Fibroblast of peridontal ligament (primary cell): ENCODE data around the gene TTC1.
A peak's percentile ranks its signal among the peaks of the same experiment; 100 is the strongest.
"Not testable (repeated sequence)": the region's sequence is repeated elsewhere in the genome, so short reads cannot be mapped to it uniquely, and the experiment has no call there.

Experiments used
- DNase-seq: peaks from one replicate; pipeline ENCODE4 v3.0.0-alpha.2; 2010; ENCODE audit errors: extremely low read depth

TTC1 gene

DNA sequence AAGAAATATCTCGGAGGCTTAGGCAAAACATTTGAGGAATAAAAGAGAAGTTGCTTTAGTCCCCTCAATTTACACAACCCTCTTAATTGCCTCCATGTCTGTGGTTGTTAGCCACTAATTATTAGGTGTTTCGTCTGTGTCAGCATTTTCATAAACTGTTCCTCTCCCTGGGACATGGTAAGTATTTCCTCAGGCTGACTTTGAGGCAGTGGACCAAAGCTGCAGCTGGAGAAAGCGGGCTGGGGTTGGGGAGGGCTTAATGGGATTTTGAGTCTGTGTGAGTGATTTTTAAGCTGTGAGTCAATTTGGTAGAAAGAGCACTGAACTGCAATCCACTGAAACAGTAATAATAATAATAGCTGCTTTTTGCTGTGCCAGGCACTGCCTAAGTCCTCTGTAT is 13.0 kb upstream of the TTC1 start:
- DNase-seq = no peak

DNA sequence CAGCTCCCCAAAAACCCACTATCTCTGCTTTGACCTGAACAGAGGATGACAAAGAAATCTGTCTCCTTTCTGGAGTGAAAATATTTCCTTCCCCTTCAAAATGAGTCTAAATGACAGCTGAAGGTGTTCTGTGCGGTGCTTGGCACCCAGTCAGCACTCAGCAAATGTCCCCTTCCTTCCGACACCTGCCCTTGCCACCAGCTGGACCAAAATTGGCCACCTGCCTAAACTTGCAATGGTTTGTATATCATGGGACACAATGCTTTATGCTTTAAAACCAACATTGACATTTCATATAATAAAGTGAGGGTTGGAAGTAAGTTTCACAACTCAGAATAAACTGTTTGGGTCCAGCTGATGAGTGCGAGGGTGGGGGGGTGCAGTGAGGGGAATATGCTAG is 7.5 kb upstream of the TTC1 start:
- no peak for DNase-seq

DNA sequence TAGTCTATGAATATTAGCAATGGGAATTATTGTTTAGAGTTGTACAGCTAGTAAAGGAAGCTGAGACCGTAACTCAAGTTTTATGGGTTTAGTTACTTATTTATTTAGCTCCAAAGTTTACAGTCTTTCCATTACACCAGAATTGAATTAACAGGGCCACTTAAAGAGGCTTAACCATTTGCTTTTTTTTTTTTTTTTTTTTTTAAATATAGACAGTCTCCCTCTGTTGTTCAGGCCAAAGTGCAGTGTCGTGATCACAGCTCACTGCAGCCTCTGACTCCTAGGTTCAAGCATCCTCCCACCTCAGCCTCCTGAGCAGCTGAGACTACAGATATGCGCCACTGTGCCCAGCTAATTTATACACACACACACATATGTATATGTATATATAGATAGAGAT is 1.4 kb upstream of the TTC1 start:
- no peak for DNase-seq

DNA sequence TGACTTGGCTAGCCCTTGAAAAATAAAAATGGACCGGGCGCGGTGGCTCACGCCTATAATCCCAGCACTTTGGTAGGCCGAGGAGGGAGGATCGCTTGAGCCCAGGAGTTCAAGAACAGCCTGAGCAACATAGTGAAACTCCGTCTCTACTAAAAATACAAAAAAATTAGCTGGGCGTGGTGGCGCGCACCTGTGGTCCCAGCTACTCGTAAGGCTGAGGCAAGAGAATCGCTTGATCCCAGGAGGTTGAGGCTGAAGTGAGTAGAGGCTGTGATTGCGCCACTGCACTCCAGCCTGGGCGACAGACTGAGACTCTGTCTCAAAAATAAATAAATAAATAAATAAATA is 436 bp upstream of the TTC1 start:
- DNase-seq = not testable (repeated sequence)

DNA sequence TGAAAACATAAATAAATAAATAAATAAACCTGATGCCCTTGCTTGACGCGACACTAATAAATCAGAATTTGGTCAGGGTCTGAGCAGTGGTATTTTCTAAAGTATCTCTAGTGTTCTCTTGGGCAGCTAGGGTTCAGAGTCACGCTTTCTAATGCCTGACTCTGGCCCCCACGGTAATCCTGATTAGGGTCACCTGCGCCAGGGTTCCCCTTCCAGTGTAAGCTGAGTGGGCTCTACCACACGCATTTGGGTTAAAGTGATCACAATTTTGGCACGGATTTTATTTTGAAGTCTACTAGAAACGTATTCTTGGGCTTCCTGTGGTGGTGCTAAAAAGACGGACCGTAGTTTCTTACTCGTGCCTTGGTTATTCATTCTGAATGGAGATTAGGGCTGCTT is 651 bp downstream of the TTC1 start:
- no peak for DNase-seq

DNA sequence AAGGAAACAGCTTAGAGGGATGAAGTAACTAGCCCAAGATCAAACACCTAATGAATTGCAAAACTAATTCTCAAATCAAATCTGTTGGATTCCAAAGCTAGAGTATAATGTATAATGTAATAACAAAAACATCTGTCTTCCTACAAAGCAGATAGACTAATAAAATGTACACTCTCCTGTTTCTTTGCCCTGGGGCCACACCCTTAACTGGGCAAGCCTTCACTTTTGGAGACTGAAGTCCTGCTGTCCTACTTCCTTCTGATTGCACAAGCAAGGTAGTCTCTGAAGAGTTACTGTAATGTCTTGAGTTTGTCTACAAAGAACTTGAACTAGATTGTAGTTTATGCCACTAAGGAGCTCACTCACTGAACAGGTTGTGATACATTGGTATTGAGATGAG is 2.5 kb downstream of the TTC1 start:
- DNase-seq = no peak

DNA sequence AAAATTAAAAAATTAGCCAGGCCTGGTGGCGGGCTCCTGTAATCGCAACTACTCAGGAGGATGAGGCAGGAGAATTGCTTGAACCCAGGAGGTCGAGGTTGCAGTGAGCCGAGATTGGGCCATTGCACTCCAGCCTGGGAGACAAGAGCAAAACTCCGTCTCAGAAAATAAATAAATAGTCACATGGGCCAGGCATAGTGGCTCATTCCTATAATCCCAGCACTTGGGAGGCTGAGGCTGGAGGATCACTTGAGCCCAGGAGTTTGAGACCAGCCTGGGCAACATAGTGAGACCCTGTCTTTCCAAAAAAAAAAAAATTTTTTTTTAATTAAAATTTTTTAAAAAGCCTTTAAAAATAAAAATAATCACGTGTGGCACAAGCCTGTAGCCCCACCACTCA is 5.3 kb downstream of the TTC1 start:
- not testable (repeated sequence) for DNase-seq

DNA sequence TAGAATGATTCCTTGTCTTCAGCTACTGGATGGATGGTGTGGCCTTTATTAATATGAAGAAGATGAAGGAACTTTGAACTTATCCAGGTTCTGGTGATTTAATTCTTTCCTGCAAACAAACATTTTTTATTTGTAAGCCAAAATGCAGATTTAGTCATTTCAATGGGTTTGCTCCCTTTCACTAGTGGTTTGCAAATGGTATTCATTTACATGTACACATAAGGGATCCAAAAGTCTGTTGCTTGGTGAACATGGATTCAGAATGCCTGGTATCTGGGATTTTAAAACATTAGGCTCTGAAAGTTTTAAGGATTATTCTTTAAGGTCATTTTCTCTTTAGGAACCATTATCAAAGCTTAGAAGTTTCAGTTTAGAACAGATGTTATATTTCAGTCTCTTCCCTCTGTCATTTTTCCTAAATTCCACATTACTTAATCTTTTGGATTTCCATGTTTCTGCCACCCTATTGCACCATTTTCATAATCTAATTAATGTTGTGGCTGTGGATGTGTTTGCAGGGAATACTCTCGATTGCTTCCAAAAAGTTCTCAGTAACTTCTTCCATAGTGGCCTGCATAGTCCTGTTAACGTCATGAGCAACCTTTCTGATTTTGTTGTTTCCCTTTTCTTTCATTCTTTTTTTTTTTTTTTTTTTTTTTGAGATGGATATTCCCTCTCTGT is 10.1 kb downstream of the TTC1 start:
- no peak for DNase-seq

DNA sequence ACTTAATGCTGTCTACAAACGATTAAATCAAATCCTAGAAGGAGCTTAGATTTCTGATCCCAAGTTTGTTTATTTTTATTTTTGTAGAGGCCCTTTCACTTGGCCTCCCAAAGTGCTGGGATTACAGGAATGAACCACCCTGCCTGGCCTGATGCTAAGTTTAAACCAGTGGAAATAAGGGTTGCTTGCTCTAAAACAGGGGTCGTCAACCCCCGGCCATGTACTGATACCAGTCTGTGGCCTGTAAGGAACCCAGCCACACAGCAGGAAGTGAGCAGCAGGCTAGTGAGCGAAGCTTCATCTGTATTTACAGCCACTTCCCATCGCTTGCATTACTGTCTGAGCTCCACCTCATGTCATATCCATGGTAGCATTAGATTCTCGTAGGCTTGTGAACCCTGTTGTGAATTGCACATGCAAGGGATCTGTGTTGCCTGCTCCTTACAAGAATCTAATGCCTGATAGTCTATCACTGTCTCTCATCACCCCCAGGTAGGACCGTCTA is 11.4 kb downstream of the TTC1 start:
- DNase-seq = no peak

DNA sequence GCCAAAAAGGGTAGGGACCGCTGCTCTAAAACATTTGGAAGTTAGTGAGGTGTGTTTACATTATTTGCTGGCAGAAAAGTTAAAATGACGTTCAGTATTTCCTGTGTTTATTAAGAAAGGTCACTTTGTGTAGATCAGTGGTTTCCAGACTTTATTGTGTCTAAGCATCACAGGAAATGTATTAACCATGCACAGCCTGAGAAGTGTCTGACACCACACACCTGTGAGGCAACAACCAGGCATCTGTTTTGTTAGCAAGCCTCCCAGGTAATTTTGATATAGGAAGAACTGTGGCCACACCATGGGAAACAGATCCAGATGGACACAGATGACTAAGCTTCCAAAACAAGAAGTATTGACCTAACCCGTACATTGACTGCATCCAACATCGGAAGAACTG is 12.0 kb downstream of the TTC1 start:
- DNase-seq = no peak

DNA sequence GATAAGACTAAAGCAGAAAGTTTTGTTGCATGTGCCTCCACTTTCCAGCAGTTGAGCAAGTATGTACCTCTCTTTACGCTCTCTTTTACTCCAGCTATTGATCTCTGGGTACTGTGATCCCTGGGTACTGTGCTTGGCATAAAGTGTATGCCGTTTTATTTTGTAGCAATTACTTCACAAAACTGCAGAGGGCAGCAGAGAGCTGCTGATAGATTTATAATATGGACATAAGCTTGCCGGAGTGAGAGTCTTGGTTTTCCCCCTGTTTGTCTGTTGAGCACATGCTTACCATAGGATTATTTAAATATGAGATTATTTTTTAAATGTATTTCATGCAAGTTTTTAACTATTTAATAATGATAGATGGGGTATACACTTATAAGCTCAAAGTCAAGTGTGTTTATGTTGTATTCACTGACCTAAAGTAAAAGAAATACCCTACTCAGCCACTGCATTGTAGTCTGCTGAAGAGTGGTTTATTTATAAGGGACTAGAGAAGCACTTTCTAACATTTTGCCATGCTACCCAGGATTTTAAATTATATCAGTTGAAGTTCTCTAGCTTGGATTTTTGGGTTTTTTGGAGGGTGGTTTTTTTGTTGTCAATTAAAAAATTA is 13.0 kb downstream of the TTC1 start:
- DNase-seq = peak; percentile 83

DNA sequence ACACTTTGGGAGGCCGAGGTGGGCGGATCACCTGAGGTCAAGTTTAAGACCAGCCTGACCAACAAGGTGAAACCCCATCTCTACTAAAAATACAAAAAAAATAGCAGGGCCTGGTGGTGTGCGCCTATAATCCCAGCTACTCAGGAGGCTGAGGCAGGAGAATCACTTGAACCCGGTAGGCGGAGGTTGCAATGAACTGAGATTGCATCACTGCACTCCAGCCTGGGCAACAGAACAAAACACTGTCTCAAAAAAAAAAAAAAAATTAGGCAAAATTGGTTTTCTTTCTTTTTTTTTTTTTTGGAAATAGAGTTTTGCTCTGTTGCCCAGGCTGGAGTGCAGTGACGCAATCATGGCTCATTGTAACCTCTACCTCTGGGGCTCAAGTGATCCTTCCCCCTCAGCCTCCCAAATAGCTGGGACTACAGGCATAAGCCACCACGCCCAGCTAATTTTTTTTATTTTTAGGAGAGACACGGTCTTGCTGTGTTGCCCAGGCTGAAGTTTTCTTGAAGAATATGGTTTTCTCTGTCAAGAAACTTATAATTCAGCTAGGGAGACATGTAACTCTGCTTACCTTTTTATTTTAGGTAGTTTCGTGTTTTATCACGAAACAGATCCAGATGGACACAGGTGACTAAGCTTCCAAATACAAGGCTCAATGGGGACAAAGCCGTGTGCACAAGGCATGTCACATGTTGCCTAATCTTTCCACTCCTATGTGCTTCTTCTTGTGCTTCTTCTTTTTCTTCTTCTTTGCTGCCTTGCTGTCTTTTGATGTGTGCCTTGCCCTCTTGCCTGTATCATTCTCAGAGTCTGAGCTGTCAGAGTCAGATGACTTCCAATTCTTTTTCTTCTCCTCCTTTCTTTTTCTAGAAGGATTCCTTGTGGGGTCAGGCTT is 14.3 kb downstream of the TTC1 start:
- no peak for DNase-seq

DNA sequence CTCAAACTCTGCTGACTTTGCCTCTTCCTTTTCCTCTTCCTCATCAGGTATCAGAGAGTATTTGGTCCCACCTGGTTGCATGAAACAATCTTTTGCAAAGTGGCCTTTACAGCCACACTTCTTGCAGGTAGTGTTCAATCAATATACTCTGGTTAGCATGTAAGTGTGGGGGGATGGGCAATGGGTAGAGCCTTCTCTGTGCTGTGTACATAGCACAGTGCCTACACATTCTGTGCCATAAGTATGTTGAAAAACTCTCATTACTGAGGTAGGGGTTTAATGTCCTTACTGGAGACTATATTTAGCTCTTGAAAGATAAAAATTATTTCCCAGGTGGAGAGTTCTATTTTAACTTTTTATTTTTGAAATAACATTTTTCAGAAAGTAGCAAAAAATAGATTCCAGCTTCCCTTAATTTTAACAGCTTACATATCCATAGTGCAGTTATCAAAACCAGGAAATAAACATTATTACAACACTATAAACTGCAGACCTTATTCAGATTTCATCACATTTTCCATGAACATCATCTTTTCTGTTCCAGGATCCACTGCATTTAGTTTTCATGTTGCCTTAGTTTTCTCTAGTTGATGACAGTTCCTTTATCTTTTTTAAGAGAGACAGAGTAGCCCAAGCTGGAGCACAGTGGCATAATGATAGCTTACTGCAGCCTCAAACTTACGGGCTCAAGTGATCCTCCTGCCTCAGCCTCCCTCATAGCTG is 15.1 kb downstream of the TTC1 start:
- no peak for DNase-seq

DNA sequence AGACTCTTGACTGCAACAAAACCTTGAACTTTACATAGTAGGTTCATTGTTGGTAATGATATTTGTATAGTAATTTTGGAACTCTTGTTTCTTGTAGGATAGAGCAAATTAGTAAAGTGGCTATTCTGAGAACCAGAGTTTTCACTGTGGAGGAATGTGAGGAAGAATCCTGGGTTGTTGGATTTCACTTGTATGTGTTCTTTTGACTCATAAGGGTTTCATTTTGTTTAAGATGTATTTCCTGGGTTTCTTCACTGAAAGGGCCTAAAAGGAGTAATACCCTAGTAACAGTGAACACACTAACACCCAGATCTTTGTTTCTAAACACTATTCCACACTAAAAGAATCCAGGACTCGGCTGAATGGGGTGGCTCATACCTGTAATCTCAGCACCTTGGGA is 20.1 kb downstream of the TTC1 start:
- peak; percentile 43 for DNase-seq

DNA sequence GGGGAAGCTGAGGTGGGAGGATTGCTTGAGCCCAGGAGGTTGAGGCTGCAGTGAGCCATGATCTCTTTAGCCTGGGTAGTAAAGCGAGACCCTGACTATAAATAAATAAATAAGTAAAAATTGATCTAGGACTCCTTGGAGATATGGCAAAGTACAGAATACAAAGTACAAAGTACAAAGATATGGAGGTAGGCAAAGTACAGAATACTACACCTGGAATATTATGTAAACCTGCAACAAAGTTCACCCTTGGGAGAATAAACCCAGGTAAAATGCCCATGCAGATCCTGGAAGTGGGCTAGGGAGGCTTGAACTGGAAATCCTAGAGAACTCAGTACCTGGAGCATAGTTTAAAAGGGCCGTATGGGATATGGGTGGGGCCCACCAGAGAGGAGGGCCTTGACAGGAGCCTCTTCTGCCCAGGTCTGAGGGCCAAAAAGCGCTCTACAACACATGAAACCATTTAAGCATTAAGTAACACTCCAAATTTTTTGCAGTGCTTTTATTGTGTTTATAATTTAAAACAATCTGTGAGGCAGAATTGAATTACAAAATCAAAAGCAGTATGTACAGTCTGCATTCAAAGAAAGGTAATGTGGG is 20.7 kb downstream of the TTC1 start:
- no peak for DNase-seq

DNA sequence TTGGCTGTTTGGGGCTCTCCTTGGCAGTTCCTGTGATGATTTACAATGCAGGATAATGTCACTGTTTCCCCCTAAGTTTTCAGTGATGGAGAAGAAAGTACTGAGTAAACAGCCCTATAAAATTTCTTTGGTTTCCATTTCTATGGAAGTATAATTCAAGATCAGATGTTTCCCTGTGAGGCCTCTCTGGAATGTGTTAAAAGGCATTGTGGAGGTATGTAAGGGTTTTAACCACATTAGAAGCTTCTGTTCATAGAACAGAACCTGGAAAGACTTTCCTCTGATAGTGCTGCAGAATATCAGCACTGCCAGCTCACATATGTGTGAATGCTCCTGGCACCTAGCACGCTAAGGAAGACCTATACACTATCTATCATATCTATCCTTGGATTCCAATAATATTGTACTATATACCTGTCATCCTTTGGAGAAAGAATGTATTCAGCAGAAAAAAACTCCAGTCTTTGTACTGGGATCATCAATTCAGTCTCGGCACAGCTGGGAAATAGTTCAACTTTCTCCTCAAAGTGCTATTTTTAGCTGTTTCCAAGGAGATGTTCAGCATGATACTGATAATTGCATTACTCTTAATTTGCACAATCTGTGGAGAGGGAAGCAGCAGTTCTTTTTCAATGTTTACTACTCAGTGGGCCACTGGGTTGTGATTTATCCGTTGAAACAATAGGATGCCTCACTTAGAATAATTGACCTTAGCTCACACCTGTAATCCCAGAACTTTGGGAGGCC is 21.9 kb downstream of the TTC1 start:
- peak; percentile 62 for DNase-seq

DNA sequence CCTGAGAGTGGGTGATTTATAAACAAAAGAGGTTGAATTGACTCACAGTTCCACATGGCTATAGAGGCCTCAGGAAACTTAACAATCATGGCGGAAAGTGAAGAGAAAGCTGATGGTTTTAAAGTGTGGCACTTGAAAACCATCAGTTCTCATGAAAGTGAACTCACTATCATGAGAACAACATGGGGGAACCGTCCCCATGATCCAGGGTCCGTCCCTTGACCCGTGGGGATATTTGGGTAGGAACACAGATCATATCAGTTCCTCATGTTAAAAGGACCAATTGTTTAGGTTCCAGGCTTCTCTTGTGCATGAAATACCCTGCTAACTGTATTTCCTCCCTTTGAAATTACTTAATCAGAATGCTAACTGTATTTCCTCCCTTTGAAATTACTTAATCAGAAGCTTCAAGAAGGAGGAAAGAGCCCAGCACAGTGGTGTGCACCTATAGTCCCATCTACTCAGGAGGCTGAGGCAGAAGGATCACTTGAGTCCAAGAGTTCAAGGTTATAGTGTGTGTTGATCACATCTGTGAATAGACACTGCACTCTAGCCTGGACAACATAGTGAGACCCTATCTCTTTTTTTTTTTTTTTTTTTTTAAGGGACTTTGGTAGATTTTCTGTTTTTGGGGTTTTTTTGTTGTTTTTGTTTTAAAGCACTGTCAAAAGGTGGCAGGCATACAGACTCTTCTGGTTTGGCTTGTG is 24.8 kb downstream of the TTC1 start:
- no peak for DNase-seq

DNA sequence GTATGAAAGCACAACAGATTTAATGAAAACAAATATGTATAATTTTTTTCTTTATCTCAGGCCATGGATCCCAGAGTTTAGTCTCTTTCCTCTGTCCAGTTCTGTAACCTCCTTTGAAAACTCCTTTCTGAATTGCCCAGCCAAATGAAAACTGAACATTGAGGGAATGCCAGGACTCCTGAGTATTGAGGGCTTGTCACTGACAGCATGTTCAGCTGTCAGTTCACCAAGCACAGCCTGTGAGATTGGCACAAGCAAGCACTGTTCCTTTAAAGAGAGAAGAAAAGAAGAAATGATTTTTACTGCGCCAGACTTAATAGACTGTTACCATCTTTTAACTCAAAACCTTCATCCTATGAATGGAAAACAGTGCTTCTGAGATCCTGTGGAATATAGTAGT is 27.3 kb downstream of the TTC1 start:
- DNase-seq = no peak

DNA sequence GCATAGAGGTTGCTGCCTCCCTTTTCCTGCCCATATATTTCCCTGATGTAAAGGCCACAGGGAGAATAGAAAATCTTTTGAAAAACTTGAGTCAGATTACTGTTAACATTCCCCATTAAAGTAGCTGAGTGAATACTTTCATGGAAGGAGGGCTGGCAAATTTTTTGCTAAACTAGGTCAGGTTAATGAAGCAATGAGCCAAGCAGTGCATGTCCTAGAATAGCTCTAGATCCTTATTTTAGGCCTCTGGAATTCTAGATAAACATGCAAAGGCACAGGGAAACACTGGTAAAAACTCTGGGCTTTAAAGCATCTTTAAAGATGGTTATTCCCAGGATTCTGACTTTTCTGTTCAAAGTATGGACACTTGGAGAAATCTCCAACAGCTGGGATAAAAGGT is 27.9 kb downstream of the TTC1 start:
- DNase-seq = no peak

DNA sequence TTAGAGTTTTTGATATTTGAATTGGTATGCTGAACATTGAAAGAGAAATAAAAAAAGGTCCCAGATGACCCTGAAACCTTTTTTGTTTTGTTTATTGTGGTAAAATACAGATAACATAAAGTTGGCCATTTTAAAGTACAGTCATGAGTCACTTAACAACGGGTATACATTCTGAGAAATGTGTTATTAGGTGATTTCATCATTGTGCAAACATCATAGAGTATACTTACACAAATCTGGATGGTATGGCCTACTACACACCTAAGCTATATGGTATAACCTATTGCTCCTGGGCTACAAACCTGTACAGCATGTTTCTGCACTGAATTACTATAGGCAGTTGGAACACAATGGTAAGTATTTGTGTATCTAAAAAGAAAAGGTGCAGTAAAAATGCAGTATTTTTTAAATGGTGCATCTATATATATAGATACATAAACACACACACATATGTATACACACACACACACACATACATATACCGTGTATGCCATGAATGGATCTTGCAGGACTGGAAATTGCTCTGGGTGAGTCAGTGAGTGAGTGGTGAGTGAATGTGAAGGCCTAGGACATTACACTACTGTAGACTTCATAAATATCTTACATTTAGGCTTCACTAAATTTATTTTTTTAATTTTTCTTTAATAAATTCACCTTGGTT is 31.0 kb downstream of the TTC1 start:
- DNase-seq = no peak
